NCI-H748 (cell line): ENCODE data around the gene MRPL55.

Experiments used
- DNase-seq: peaks from one replicate; lab custom pipeline; 2025; ENCODE audit not compliant: unreplicated experiment; lab: John Stamatoyannopoulos, UW

MRPL55 gene

DNA sequence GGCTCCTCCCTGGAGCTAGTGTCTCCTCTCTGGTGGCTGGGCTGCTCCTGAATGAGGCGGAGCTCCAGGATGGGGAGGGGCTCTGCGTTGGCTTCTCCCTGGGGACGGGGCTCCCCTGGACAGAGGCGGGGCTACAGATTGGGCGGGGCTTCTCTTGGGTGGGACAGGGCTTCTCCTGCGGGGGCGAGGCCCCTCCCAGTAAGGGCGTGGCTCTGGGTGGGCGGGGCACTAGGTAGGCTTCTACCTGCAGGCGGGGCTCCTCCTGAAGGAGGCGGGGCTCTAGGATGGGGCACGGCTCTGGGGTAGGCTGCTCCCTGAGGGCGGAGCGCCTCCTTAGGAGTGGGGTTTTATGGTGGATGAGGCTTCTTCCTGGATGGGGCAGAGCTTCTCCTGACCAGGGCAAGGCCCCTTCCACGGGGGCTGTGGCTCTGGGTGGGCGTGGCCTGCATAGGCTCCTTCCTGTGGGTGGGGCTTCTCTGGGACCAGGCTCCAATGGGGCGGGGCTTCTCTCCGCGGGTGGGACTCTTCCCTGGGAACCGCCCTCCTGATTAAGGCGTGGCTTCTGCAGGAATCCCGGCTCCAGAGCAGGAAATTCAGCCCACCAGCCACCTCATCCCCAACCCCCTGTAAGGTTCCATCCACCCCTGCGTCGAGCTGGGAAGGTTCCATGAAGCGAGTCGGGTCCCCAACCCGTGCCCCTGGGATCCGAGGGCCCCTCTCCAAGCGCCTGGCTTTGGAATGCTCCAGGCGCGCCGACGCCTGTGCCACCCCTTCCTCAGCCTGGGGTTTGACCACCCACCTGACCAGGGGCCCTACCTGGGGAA lies 49.3 kb downstream of the MRPL55 start:
- DNase-seq, result peak; percentile 95

DNA sequence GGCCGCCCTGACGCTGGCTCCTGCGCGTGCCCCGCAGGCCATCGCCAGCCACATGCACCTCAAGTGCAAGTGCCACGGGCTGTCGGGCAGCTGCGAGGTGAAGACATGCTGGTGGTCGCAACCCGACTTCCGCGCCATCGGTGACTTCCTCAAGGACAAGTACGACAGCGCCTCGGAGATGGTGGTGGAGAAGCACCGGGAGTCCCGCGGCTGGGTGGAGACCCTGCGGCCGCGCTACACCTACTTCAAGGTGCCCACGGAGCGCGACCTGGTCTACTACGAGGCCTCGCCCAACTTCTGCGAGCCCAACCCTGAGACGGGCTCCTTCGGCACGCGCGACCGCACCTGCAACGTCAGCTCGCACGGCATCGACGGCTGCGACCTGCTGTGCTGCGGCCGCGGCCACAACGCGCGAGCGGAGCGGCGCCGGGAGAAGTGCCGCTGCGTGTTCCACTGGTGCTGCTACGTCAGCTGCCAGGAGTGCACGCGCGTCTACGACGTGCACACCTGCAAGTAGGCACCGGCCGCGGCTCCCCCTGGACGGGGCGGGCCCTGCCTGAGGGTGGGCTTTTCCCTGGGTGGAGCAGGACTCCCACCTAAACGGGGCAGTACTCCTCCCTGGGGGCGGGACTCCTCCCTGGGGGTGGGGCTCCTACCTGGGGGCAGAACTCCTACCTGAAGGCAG lies 50.0 kb downstream of the MRPL55 start:
- no peak for DNase-seq

DNA sequence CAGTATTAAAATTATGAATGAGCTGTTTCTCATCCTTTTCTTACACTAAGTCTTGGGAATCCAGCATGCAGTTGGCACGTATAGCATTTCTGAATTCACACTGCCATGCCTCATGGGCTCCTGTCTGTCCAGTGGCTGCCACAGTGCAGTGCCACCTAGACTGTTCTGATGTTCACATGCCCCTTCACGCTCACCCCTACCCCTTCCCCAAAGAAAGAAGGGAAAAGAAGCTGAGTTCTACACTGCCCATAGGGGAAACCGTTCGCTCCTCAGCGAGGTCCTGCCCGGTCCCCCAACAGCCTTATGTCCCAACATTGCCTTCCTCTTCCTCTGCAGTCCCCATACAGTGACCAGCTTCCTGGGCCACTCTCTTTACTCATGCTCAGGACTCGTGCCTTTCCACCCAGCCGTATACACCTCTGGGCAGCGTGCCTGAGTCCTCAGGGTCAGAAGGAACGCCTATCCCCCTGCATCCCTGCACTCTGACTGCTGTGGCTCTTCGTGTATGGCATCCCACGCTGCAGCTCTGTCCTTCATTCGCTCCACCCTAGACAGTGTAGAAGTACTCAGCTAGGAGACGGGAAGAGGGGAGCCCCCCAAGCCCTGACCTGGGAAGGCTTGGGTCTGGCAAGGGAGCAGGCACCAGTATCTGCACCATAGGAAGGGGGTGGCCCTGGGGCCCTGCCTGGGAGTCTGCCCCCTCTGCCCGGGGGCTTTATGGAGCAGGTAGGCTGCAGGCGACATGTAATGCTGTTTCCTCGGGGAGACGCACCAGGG lies 50.7 kb downstream of the MRPL55 start:
- DNase-seq, result no peak
